GM21515 (cell line): ENCODE measurements around the gene TMED6.

Experiments used
- ATAC-seq: cut with Tn5 transposase; IDR thresholded peaks from one replicate; pipeline ENCODE4 v1.9.1; 2021; ENCODE audit not compliant: unreplicated experiment

Gene TMED6

GRCh38 chr16:69324585-69325253 lies 26.9 kb downstream of the TMED6 start:
- no peak for ATAC-seq

GRCh38 chr16:69324013-69324531 lies 27.5 kb downstream of the TMED6 start:
- no peak for ATAC-seq

- no peak for ATAC-seq
Observed at GRCh38 chr16:69323415-69323814, 28.2 kb downstream of the TMED6 start.

- no peak for ATAC-seq
Observed at GRCh38 chr16:69322343-69322742, 29.2 kb downstream of the TMED6 start.

- no peak for ATAC-seq
Observed at GRCh38 chr16:69321080-69321479, 30.5 kb downstream of the TMED6 start.

GRCh38 chr16:69320740-69321073 lies 30.9 kb downstream of the TMED6 start:
- no peak for ATAC-seq

- no peak for ATAC-seq
Observed at GRCh38 chr16:69319826-69320739, 31.5 kb downstream of the TMED6 start.

GRCh38 chr16:69319381-69319780 lies 32.2 kb downstream of the TMED6 start:
- no peak for ATAC-seq

- ATAC-seq = no peak
Observed at GRCh38 chr16:69318911-69319289, 32.7 kb downstream of the TMED6 start.

GRCh38 chr16:69318177-69318910 lies 33.2 kb downstream of the TMED6 start:
- ATAC-seq = no peak

DNA sequence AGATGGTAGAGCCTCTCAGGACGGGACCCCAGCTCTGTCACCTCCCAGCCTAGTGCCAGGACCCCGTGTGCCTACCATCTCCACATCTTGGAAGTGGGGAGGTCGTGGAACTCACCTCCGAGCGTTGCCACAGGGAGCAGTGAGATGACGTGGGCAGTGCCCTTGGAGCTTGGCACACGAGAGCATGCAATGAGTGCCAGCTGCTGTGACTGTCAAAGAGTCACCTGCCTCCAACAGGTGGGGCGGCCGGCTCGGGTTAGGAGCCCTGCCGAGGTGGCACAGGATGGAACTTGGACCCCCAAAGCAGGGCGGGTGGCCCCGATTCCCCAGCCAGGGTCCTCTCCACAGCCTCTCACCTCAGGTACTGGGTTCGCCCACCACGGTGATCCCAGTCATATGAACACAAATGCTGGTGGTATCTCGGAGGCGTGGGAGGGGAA lies 35.0 kb downstream of the TMED6 start:
- ATAC-seq = no peak

- ATAC-seq = no peak
Observed at GRCh38 chr16:69315486-69316311, 35.9 kb downstream of the TMED6 start.

- ATAC-seq = no peak
Observed at GRCh38 chr16:69314534-69314933, 37.1 kb downstream of the TMED6 start.

- ATAC-seq = no peak
Observed at GRCh38 chr16:69313469-69313868, 38.1 kb downstream of the TMED6 start.

GRCh38 chr16:69311533-69312387 lies 39.8 kb downstream of the TMED6 start:
- peak; percentile 33 for ATAC-seq

DNA sequence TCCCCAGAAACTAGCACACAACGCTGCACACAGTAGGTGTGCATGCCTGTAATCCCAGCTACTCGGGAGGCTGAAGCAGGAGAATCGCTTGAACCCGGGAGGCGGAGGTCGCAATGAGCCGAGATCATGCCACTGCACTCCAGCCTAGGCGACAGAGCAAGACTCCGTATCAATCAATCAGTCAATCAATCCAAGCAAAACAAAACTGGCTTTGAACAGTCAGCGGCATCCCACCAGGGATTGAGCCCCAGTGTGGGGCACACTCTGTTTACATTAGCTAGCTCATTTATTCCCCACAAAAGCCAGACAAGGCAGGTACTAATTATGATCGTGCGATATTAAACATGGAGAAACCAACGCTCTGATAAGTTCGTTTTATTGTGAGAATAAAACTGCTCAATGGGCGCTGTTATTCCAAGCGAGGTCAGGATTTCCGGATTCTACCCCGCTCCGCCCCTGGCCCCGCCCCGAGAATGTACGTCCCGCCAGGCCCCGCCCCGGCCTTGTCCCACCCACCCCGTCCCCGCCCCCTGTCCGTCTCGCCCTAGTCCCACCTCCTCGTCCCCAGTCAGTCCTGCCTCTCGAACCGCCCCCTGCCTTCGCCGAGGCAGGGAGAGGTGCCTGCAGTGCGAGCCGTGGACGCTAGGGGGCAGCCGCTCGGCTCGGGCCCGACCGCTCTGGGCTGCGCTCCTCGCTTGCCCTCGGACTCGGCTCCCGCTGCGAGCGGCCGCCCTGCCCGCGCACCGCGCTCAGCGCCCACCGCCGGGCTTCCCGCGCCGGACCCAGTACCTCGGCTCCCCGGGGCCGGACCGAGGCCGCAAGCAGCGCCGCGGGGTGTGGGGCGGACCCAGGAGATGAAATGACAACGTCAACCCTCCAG lies 40.7 kb downstream of the TMED6 start, which contains the start of gene VPS4A:
VPS4A (plus strand) TSS at position 698 of the 880 bp plus-strand sequence; CDS start at position 860, 162 bp downstream.
- peak; percentile 94 for ATAC-seq

GRCh38 chr16:69309316-69309715 lies 42.3 kb downstream of the TMED6 start:
- ATAC-seq = no peak

- ATAC-seq = no peak
Observed at GRCh38 chr16:69307856-69308255, 43.7 kb downstream of the TMED6 start.

DNA sequence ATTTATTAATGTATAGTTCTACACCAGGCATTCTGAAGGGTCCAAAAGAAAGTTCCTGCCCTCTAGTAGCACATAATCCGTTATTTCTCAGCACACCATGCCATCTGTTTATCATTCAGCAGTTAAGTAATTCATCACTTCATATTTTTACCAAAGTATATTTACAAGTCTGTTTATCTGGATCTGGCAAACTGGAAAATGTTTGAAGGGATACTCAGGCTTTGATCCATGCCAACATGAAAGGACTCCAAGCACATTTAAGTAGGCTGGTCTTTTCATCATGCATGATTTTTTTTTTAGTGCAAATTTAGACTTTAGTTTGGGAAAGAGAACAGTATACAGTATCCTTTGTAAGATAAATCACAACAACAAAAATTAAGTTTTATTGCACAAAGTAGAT lies 44.5 kb downstream of the TMED6 start:
- no peak for ATAC-seq
